Retina (tissue), 1 donor: Measurements from ENCODE around the gene SRGAP3.
"Not testable (repeated sequence)": the region's sequence is repeated elsewhere in the genome, so short reads cannot be mapped to it uniquely, and the experiment has no call there.

Experiments
- DNase-seq: peaks from one replicate; pipeline ENCODE4 v3.0.0-alpha.2; 2016

The SRGAP3 gene

DNA sequence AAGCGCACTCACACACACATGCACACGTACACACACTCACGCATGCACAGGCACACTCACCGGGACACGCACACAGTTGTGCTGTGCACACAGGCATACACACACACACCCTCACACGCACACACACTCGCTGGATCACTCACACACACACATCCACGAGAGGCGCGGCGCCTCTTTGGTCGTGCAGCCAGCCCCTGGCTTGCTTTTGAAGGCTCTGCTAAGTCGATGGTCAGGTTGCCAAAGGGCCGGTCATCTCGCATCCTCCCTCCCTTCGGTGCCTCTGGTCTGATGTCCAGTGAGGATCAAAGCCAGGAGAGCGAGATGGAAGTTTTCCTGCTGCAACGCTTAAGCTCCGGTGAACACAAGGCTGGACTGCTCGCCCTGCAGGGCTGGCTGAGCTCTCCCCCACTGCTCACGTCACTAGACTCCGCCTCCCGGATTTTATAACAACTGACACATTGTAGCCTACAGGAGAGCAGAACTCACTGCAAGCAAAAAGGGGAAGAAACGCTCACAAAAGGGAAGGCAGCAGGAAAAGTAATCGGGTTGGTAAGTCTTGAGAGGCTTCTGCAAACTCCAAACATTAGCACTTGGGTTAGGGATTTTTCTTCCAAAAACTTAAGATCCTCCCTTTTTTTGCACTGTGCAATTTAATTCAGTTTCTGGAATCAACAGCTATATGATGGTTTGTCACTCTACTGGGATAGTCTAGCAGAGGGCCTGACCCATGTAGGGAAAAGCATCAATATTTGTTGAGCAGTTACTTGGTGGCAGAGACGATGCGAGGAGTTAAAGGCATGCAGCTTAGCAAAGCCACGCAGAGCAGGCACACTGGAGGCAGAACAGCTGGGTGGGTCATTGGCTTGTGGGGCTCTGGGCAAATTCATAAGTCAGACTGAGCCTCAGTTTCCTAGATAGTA lies at the start of gene SRGAP3:
SRGAP3 (minus strand) TSS at position 374 of the 920 bp plus-strand sequence. CDS start 695 bp downstream, outside the sequence.
- DNase-seq, result peak; percentile 95

DNA sequence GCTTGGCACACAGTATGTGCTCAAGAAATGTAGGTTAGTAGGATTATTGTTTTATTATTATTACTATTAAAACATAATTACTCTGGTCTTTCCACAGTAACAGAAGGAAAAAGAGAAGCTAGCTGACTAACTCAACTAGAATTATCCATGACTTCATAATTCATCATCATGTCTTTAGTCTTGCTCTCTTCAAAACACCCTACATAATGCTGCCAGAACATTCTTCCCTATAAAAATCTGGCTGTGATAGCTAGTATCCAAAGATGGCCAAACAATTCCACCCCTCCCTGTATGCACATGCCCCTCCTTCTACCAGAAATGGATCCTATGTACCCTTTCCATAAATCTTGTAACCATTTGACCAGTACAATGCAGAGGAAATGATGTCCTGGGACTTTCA lies 48.8 kb upstream of the SRGAP3 start:
- no peak for DNase-seq

DNA sequence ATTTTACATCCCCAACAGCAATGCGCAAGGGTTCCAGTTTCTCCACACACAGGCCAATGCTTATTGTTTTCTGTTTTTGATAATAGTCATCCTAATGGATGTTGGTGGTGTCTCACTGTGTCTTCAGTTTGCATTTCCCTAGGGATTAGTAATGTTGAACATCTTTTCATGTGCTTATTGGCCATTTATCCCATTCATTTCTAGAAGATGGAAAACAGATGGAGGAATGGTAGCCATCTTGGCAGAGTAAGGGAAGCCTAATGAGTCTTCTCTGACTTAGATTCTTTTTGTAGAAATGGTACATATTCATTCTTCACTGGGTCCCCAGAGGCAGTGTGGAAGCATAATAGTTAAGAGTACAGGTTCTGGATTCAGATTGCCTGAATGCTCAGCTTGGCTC lies 46.8 kb upstream of the SRGAP3 start:
- no peak for DNase-seq

DNA sequence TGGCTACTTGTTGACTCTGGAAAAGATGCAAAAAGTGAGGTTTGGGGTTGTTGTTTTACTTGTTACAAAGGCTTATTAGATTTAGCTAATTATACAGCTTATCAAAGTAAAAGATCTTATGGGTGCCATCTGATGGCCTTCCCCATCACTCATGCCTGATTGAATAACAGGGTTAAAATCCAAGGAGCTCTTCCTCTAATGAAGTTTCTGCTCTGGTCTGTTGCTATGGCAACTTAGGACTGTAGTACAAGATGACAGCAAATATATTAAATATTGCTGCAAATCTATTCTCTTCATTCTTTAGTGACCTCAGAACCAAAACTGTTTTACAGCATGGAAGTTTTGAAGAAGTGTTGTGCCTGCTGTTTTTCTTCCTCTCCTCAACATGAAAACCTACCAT lies 45.6 kb upstream of the SRGAP3 start:
- DNase-seq, result no peak

DNA sequence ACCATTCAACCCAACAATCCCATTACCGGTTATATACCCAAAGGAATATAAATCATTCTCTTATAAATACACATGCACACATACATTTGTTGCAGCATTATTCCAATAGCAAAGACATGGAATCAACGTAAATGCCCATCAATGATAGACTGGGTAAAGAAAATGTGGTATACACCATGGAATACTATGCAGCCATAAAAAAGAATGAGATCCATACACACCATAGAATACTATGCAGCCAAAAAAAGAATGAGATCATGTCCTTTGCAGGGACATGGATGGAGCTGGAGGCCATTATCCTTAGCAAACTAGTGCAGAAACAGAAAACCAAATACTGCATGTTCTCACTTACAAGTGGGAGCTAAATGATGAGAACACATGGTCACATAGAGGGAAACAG lies 44.5 kb upstream of the SRGAP3 start:
- DNase-seq, result not testable (repeated sequence)

GRCh38 chr3:9293076-9293475 lies 43.6 kb upstream of the SRGAP3 start:
- DNase-seq, result no peak

- DNase-seq, result no peak
Observed at GRCh38 chr3:9292516-9292915, 43.1 kb upstream of the SRGAP3 start.

GRCh38 chr3:9291821-9292410 lies 42.5 kb upstream of the SRGAP3 start:
- peak; percentile 31 for DNase-seq

- DNase-seq, result no peak
Observed at GRCh38 chr3:9290566-9290965, 41.1 kb upstream of the SRGAP3 start.

- DNase-seq, result not testable (repeated sequence)
Observed at GRCh38 chr3:9281533-9281932, 32.1 kb upstream of the SRGAP3 start.

DNA sequence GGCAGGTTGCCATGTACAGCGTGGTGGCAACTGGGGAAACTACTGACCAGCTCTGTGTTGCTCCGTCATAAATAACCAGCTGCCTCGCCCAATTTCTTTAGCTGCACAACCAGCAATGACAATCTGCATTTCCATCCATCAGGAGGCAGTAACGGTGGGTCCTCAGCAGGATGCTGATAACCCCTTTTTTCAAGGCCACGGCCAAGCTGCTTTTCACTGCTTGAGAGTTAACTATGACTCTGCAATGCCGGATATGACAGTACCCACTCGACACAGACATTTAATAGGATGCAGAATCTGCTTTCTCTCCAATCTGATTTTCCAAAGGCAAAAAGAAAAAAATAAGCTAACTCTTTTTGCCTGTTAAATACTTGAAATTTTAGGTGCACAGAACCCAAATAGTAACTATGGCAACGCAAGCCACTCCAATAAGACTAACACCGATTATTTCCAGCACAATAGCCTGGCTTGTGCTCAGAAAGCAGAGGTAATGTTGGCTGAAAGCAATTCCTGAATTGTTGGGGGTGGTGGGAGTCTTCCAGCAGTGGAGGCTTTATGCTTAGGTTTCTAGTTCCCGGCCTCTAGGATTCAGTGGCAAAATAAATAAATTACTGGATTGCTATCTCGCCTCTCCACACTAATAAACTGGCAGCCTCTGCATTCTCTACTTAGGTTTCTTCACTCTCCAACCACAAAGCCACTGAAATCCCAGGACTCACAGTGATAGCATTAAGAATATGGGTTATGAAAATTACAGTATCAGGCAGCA lies 31.2 kb upstream of the SRGAP3 start:
- DNase-seq, result peak; percentile 87

- DNase-seq, result peak; percentile 77
Observed at GRCh38 chr3:9279966-9280365, 30.5 kb upstream of the SRGAP3 start.

DNA sequence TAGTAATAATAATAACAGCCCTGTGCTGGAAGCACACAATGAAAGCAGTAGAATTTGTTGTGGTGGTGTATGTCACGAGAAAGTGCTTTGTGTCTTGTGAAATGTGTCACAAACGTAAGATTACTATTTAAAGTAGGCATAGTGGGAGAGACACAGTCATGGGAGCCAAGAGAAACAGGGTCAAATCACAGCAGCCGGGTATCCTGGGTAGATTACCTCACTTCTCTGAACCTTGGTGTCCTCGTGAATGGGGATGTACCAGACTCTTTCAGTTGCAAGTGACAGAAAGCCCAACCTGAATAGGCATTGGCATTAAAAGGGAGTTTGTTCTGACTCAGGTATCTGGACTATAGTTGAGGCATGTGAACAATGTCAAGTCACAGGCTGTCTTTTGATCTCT lies 29.1 kb upstream of the SRGAP3 start:
- DNase-seq, result no peak

DNA sequence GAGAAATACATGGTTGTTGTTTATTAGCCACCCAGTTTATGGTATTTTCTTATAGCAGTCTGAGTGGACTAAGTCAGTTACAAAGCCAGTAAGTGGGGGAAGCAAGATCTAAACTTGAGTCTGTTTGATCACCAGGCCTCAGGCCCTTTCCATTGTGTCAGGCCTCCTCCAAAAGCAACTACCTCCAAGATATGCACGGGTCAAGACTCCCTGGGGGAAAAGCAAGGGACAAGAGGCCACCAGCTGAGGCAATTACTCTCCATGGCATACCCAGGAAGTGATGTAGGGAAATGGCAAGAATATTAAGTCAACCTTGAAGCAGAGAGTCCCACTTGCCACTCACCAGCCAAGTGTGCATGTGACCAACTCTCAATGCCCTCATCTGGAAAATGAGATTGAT lies 28.6 kb upstream of the SRGAP3 start:
- no peak for DNase-seq

DNA sequence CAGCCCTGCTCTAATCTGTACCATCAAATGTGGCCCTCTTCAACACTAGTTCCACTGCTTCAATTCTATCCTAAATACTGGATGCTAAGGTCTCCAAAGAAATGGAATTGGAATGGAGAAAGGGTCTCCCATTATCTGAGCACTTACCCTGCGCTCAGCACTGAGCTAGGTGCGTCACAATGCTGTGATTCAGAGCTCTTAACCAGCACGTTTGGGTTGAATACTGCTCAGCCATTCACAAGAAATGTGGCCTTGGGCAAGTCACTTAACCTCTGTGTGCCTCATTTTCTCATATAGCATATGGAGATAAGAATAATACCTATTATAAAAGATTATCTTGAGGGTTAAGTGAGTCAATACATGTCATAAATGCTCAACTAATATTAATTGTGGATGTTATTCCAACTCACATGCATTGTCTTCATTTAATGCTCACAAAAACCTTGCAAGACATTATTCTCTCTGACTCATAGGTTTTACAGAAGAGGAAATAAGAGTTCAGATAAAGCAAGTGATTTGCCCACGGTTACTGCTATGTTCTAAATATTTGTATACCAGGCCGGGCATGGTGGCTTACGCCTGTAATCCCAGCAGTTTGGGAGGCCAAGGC lies 27.4 kb upstream of the SRGAP3 start:
- no peak for DNase-seq

DNA sequence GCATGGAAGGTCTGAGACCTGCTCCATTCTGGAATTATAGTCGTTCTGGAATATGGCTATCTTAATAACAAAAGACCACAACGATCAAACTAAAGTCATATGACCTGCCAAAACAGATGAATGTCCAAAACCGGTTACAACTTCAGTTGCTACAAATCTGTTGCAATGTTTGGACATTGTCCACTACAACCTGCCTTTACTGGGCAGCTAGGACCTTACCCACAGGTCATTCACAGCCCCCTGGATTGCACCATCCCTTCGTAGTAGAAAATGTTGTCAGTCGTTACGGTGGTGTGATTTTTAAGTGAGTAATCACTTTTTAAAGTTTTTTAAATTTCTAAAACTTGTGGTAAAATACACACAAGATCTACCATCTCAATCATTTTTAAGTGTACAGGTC lies 22.5 kb upstream of the SRGAP3 start:
- DNase-seq, result no peak

- DNase-seq, result no peak
Observed at GRCh38 chr3:9270704-9271103, 21.3 kb upstream of the SRGAP3 start.

- DNase-seq, result no peak
Observed at GRCh38 chr3:9266716-9267115, 17.3 kb upstream of the SRGAP3 start.

DNA sequence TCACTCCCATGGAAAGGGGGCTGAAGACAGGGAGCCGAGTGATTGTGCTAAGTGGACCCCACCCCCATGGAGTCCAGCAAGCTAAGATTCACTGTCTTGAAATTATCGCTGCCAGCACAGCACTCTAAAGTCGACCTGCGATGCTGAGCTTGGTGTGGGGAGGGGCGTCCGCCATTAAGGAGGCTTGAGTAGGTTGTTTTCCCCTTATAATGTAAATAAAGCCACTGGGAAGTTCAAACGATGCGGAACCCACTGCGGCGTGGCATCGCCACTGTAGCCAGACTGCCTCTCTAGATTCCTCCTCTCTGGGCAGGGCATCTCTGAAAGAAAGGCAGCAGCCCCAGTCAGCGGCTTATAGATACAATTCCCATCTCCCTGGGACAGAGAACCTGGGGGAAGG lies 10.9 kb upstream of the SRGAP3 start:
- DNase-seq, result no peak

DNA sequence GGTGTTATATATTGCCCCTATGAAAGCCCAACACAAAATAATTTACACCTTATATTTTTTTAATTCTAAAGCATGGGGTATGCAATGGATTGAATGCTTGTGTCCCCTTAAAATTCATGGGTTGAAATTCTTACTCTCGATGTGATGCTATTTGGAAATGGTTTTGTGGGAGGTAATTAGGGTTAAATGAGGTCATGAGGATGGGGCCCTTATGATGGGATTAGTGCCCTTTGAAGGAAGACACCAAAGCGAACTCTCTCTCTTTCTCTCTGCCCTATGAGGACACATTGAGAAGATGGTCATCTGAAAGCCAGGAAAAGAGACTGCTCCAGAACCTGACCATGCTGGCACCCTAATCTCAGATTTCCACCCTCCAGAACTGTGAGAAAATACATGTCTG lies 7.6 kb upstream of the SRGAP3 start:
- DNase-seq, result no peak

GRCh38 chr3:9255976-9256375 lies 6.5 kb upstream of the SRGAP3 start:
- DNase-seq, result no peak

- no peak for DNase-seq
Observed at GRCh38 chr3:9254764-9255163, 5.3 kb upstream of the SRGAP3 start.

- no peak for DNase-seq
Observed at GRCh38 chr3:9253327-9253726, 3.9 kb upstream of the SRGAP3 start.
